Stomach (tissue), 9 donors: ENCODE results near the gene GBX2. TPM values are rescaled to one million over a fixed set of nuclear protein-coding genes. Genes with fewer than 3 reads are reported as not detected.

Experiments used
- DNase-seq, 2 donors: peaks; one replicate each; pipeline versions ENCODE4 v3.0.0 to v3.0.0-alpha.2; 2013 to 2019
- H3K27ac ChIP-seq, 5 donors: fragments of 200-600 bp in 4 of 5; sonication (generic) in 4 of 5; one replicate each; pipeline ENCODE4 v1.5.1; 2013 to 2019; ENCODE audit warnings: mild to moderate bottlenecking in 1 of 5, moderate library complexity in 1 of 5
- H3K27me3 ChIP-seq, 3 donors: fragments of 200-600 bp; sonication (generic); one replicate each; pipeline ENCODE4 v1.5.1; 2017 to 2019; ENCODE audit warnings: mixed run types in 1 of 3
- H3K36me3 ChIP-seq, 4 donors: fragments of 200-600 bp; sonication (generic); 1 replicate in 3 of 4; 2 replicates in 1 of 4; pipeline ENCODE4 v1.5.1; 2016 to 2019
- H3K4me1 ChIP-seq, 4 donors: fragments of 200-600 bp; sonication (generic); one replicate each; pipeline ENCODE4 v1.5.1; 2016 to 2019
- H3K4me3 ChIP-seq, 4 donors: fragments of 200-600 bp; sonication (generic) in 3 of 4; one replicate each; pipeline ENCODE4 v1.5.1; 2016 to 2019; ENCODE audit warnings: mild to moderate bottlenecking in 1 of 4
- H3K9me3 ChIP-seq, 4 donors: fragments of 200-600 bp; sonication (generic); one replicate each; pipeline ENCODE4 v1.5.1; 2016 to 2019
- EP300 ChIP-seq: sonication (generic); formaldehyde crosslinking; IDR thresholded peaks from one replicate; pipeline ENCODE4 v1.6.1; 2017; ENCODE audit warnings: antibody characterized with exemption
- POLR2A ChIP-seq, 4 donors: fragments of 450-650 bp; IDR thresholded peaks; one replicate each; pipeline ENCODE4 v1.6.1; 2016; ENCODE audit warnings: antibody characterized with exemption in 4 of 4, control low read depth in 2 of 4, mild to moderate bottlenecking in 1 of 4, moderate library complexity in 1 of 4
- POLR2AphosphoS5 ChIP-seq, 3 donors: sonication (generic); formaldehyde crosslinking; IDR thresholded peaks; one replicate each; pipeline ENCODE4 v1.6.1; 2016; ENCODE audit warnings: antibody characterized with exemption in 3 of 3
- WGBS, 5 donors: extraction: QIAGEN DNeasy Blood & Tissue Kit in 3 of 5; methylation state at CpG; one replicate each; pipeline versions ENCODE4 v1.1.5 to v1.1.7; 2013 to 2018; 5-methylcytosine and 5-hydroxymethylcytosine counted together
- intact Hi-C: fragments of 100-400 bp; cut with DNase I; formaldehyde crosslinking; loops from one replicate; pipeline ENCODE4 v1.15.1; 2023; ENCODE audit warnings: low total_unique reads
- polyA plus RNA-seq, 3 donors: library from polyadenylated mRNA; stranded (reverse); fragments of 200-250 nt; gene quantifications; one replicate each; pipeline ENCODE4 v1.2.3, GENCODE V29; 2013
- small RNA-seq, 4 donors: library from RNA; depleted of rRNA; stranded (forward); fragments of <200 nt; gene quantifications; one replicate each; pipeline ENCODE3, GENCODE V24; 2016
- total RNA-seq, 5 donors: library from RNA; depleted of rRNA; stranded (reverse); fragments of >200 nt; gene quantifications; one replicate each; pipeline versions ENCODE4 v1.1.0 to v1.2.3, GENCODE V29; 2014 to 2016
- TF ChIP-seq, protein P1 (sequence below), 7 experiments: fragments of 450-650 bp in 4 of 7; fragments of 200-600 bp in 3 of 7; sonication (generic) in 3 of 7; IDR thresholded peaks; one replicate each; pipeline ENCODE4 v1.5.1; 2016 to 2019; ENCODE audit warnings: antibody characterized with exemption in 7 of 7, control low read depth in 2 of 7, mild to moderate bottlenecking in 1 of 7
- donor health status: healthy with polysubstance abuse.
- donor health status: Bipolar disorder and iron deficiency.
- donor health status: healthy.

Gene GBX2
- total and polyA plus RNA-seq, 8 donors: 0.55 TPM; not detected in 7

DNA sequence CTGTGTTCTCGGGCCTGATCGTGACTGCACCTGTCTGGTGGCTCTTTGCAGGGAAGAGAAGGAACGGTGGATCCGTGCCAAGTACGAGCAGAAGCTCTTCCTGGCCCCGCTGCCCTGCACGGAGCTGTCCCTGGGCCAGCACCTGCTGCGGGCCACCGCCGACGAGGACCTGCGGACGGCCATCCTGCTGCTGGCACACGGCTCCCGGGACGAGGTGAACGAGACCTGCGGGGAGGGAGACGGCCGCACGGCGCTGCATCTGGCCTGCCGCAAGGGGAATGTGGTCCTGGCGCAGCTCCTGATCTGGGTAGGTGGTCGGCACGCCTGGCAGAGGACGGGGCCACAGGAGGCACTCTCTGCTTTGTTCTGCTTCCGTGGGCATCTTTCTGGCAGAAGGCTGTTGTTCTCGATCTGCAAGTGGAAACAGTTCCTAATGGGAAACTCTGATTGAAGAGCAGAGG lies 48.0 kb downstream of the GBX2 start:
- intact Hi-C loops: no loop called here
- Histone ChIP-seq H3K9me3 (no peaks in the 10 kb centered on the region), H3K27ac (no peak overlapping the region), H3K27me3 (no peaks in the 10 kb centered on the region), H3K4me3 (no peak overlapping the region), H3K36me3 (peaks cover 10 to 45% (median 28%) of the 10 kb centered on the region in 4 donors), H3K4me1 (peaks cover 0 to 11% (median 9%) of the 10 kb centered on the region in 4 donors)
- TF ChIP-seq EP300: no peak
- TF ChIP-seq POLR2A (IDR thresholded peaks at IDR 0.05): no peak
- no peak for TF ChIP-seq POLR2AphosphoS5 (IDR thresholded peaks at IDR 0.05)
- TF ChIP-seq, protein P1, sequence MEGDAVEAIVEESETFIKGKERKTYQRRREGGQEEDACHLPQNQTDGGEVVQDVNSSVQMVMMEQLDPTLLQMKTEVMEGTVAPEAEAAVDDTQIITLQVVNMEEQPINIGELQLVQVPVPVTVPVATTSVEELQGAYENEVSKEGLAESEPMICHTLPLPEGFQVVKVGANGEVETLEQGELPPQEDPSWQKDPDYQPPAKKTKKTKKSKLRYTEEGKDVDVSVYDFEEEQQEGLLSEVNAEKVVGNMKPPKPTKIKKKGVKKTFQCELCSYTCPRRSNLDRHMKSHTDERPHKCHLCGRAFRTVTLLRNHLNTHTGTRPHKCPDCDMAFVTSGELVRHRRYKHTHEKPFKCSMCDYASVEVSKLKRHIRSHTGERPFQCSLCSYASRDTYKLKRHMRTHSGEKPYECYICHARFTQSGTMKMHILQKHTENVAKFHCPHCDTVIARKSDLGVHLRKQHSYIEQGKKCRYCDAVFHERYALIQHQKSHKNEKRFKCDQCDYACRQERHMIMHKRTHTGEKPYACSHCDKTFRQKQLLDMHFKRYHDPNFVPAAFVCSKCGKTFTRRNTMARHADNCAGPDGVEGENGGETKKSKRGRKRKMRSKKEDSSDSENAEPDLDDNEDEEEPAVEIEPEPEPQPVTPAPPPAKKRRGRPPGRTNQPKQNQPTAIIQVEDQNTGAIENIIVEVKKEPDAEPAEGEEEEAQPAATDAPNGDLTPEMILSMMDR (IDR thresholded peaks at IDR 0.05): no peak
- WGBS, 5 donors: 88 to 93% (median 90%) methylated on average over 6 to 29 of the region's 29 CpGs
- DNase-seq: no peak

DNA sequence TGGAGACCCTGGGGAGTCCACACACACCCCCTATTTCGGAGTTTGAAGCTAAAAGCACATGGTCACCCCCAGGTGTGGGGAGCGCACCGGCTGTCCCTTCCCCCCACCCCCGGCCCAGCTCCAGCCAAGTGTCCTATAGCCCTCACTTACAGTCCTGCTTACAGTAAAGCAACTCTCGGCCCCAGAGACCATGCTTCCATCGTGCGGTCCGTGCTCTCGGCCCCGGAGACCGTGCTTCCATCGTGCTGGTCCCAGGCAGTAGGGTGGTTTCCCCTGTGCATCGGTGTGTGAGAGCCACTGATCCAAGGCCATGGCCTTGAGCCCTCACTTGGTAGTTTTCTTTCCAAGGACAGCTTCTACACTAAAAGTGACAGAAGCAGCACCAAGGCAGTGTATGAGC lies 48.7 kb downstream of the GBX2 start:
- no peak for DNase-seq
- TF ChIP-seq EP300: no peak
- no peak for TF ChIP-seq POLR2AphosphoS5 (IDR thresholded peaks at IDR 0.05)
- no peak for TF ChIP-seq POLR2A (IDR thresholded peaks at IDR 0.05)
- TF ChIP-seq, protein P1 (IDR thresholded peaks at IDR 0.05): no peak
- Histone ChIP-seq H3K36me3 (peaks cover 6 to 38% (median 21%) of the 10 kb centered on the region in 4 donors), H3K27ac (no peak overlapping the region), H3K27me3 (no peaks in the 10 kb centered on the region), H3K4me1 (peaks cover 0 to 11% (median 9%) of the 10 kb centered on the region in 4 donors), H3K4me3 (no peak overlapping the region), H3K9me3 (no peaks in the 10 kb centered on the region)
- 85 to 95% (median 92%) methylated on average over 11 to 13 of the region's 13 CpGs for WGBS, 5 donors
- intact Hi-C loops: no loop called here

DNA sequence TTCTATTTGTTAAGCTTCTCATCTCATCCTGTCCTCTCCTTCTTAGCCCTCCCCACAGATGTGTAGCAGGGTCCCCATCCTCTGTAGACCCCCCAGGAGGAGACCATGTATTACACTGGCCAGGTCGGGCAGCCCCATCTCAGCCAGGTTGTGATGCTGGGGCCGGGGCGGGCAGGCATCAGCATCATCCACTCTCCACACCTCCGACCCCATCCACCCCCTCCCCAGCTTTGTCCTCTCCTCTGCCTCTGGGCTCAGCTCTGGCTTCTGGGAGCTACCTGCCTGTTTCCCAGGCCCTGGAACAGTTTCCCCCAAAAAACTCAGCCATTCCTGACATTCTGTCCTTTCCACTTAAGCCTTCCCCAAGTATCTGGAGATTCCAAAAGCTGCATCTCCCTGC lies 49.2 kb downstream of the GBX2 start:
- WGBS, 5 donors: 88 to 98% (median 96%) methylated on average over 4 of the region's 4 CpGs

DNA sequence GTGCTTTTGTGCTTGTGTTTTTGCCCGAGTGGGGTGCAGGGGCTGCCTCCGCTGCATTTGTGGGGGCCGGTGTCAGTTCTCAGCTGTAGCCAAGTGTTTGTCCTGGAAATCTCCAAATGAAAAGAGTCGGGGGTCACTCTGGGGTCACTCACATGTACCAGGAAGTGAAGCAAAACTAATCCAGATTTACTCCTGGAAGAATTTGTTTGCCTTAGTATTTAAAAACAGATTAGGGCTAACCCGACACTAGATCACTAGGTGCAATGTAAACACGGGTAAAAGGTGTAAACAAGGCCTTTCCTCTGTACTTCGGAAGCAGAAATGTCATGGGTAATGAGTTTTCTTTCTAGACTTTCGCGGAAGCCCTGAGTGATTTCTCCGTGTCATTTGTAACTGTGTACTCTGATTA lies 50.3 kb downstream of the GBX2 start:
- intact Hi-C loops: no loop called here
- peak in 1 of 2 donors; percentile 79 for DNase-seq
- TF ChIP-seq POLR2A (IDR thresholded peaks at IDR 0.05) (no peak), POLR2AphosphoS5 (IDR thresholded peaks at IDR 0.05) (peak in 1 of 3 donors; percentile 58)
- Histone ChIP-seq H3K36me3 (peaks cover 0 to 25% (median 10%) of the 10 kb centered on the region in 4 donors), H3K27me3 (no peaks in the 10 kb centered on the region), H3K4me3 (no peak overlapping the region), H3K27ac (peak overlapping the region in 2 of 5 donors; percentile 35 to 46), H3K4me1 (peaks cover 0 to 11% (median 9%) of the 10 kb centered on the region in 4 donors), H3K9me3 (no peaks in the 10 kb centered on the region)
- 16 to 40% (median 38%) methylated on average over 10 of the region's 10 CpGs for WGBS, 5 donors

More for the DNA sequence above, 49.2 kb downstream of the GBX2 start:
- no peak overlapping the region for H3K4me3 ChIP-seq
- no peak overlapping the region for H3K27ac ChIP-seq
- no peaks in the 10 kb centered on the region for H3K9me3 ChIP-seq
- peaks cover 2 to 33% (median 16%) of the 10 kb centered on the region in 4 donors for H3K36me3 ChIP-seq
- DNase-seq: no peak
- peaks cover 0 to 11% (median 9%) of the 10 kb centered on the region in 4 donors for H3K4me1 ChIP-seq
- TF ChIP-seq, protein P1 (IDR thresholded peaks at IDR 0.05): no peak
- intact Hi-C loops: no loop called here
- H3K27me3 ChIP-seq: no peaks in the 10 kb centered on the region

DNA sequence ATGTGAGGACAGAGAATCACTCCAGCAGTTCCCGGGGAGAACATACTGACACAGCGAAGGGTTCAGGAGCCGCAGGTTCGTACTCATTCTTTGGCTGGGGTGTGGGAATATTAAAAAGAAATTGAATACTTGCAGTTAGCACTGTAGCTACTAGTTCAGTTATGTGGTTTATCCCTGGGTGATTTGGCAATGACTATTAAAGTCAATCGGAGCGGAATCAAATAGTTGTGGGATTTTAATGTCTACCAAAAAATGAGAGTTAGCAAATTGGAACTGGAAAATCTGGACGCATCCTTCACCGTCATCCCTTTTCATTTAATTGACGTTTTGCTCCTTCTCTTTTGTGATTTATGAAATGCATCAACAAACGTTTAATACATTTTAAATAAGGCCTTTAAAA lies 50.8 kb downstream of the GBX2 start:
- peaks cover 0 to 11% (median 9%) of the 10 kb centered on the region in 4 donors for H3K4me1 ChIP-seq
- 74 to 80% (median 76%) methylated on average over 10 of the region's 10 CpGs for WGBS, 5 donors
- peaks cover 0 to 22% (median 10%) of the 10 kb centered on the region in 4 donors for H3K36me3 ChIP-seq
- H3K27ac ChIP-seq: peak overlapping the region in 1 of 5 donors; percentile 46
- H3K27me3 ChIP-seq: no peaks in the 10 kb centered on the region
- TF ChIP-seq EP300: no peak
- DNase-seq: no peak
- intact Hi-C loops: no loop called here
- H3K9me3 ChIP-seq: no peaks in the 10 kb centered on the region
- H3K4me3 ChIP-seq: no peak overlapping the region

Small RNA genes within 50 kb of the gene (small RNA-seq; reads per million reads assigned to genes)
- 0 reads per million in 4 donors for gene RF00019
- gene RNU1-31P: 0 reads per million in 4 donors

Other genes starting within 250 kb of the GBX2 start
- not detected for gene ASB18, start 96.0 kb upstream of the GBX2 start, total RNA-seq
- not detected for gene ASB18, start 96.0 kb upstream of the GBX2 start, polyA plus RNA-seq